ENCODE measurements around the gene KRTAP10-5.

KRTAP10-5 gene

DNA sequence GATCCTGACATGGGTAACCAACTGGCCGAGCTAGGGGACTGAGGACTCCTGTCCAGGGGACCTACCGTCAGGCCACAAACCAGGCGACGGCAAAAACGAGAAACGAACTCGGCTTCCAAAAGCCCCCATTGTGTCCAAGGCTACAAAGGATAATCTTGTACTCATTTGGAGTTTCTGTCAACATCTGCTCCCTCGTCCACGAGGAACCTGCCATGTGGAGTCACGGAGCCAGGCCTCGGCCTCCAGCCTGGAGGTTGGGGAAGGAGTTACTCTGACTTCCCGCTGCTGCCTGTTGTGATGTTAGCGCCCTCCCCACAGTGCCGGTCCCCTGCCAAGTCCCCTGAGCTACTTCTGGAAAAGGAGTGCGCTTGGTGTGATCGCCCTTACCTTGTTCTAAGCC is 47.7 kb downstream of the KRTAP10-5 start:
- TF ChIP-seq, protein P1, sequence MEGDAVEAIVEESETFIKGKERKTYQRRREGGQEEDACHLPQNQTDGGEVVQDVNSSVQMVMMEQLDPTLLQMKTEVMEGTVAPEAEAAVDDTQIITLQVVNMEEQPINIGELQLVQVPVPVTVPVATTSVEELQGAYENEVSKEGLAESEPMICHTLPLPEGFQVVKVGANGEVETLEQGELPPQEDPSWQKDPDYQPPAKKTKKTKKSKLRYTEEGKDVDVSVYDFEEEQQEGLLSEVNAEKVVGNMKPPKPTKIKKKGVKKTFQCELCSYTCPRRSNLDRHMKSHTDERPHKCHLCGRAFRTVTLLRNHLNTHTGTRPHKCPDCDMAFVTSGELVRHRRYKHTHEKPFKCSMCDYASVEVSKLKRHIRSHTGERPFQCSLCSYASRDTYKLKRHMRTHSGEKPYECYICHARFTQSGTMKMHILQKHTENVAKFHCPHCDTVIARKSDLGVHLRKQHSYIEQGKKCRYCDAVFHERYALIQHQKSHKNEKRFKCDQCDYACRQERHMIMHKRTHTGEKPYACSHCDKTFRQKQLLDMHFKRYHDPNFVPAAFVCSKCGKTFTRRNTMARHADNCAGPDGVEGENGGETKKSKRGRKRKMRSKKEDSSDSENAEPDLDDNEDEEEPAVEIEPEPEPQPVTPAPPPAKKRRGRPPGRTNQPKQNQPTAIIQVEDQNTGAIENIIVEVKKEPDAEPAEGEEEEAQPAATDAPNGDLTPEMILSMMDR (conservative IDR thresholded peaks at IDR 0.05; ENCODE audit: low read length): no peak
- no peak overlapping the region for H3K4me3 ChIP-seq (ENCODE audit: low read length)
- no peak for DNase-seq (ENCODE audit: low read depth)

- no peak for DNase-seq (ENCODE audit: low read depth)
- H3K4me3 ChIP-seq (ENCODE audit: low read length): no peak overlapping the region
- TF ChIP-seq, protein P1 (conservative IDR thresholded peaks at IDR 0.05; ENCODE audit: low read length): no peak
These were observed 48.5 kb downstream of the KRTAP10-5 start for GRCh38 chr21:44531606-44532564.

GRCh38 chr21:44530903-44531605 is 49.4 kb downstream of the KRTAP10-5 start:
- H3K4me3 ChIP-seq (ENCODE audit: low read length): no peak overlapping the region
- no peak for DNase-seq (ENCODE audit: low read depth)
- TF ChIP-seq, protein P1 (conservative IDR thresholded peaks at IDR 0.05; ENCODE audit: low read length): no peak

- no peak overlapping the region for H3K4me3 ChIP-seq (ENCODE audit: low read length)
- TF ChIP-seq, protein P1 (conservative IDR thresholded peaks at IDR 0.05; ENCODE audit: low read length): no peak
- no peak for DNase-seq (ENCODE audit: low read depth)
These were observed 50.0 kb downstream of the KRTAP10-5 start for GRCh38 chr21:44530221-44530902.

- no peak for DNase-seq (ENCODE audit: low read depth)
- H3K4me3 ChIP-seq (ENCODE audit: low read length): no peak overlapping the region
- TF ChIP-seq, protein P1 (conservative IDR thresholded peaks at IDR 0.05; ENCODE audit: low read length): no peak
These were observed 50.8 kb downstream of the KRTAP10-5 start for GRCh38 chr21:44529503-44530125.
